ENCODE results near the gene SEC23B. TPM values are rescaled to one million over a fixed set of nuclear protein-coding genes. Genes with fewer than 3 reads are reported as not detected.
"Not testable (repeated sequence)": the region's sequence is repeated elsewhere in the genome, so short reads cannot be mapped to it uniquely, and the experiment has no call there.

Gene SEC23B
- total and polyA plus RNA-seq, 4 donors = 12.8 to 54.3 (median 34.8) TPM

DNA sequence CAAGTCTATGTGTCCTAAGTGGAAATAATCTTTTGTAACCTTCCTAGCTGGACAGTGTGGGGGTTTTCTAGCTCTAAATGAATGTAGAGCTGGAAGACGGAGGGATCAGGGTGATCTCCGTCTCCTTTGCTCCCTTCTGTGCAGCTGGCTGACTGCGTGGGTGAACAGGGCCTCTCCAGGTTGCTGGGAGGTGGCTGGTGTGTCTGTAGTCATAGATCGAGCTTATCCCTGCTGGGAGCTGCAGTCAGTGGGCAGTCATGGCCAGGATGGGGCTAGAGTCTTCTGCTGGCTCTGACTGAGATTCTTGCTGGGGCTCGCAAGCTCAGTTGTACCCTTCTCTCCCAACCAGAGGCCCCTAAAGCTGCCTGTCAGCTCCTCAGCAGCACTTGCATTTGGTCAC is 6.4 kb downstream of the SEC23B start:
- no peak overlapping the region for H3K9ac ChIP-seq (ENCODE audit: low read depth in 1 of 2, low read length in 2 of 2)
- no peak overlapping the region for H3K4me3 ChIP-seq (ENCODE audit: low read depth in 1 of 3, low read length in 3 of 3)
- WGBS = 94% methylated on average over 5 of the region's 5 CpGs
- peaks cover 2 to 46% (median 31%) of the 10 kb centered on the region in 4 donors for H3K36me3 ChIP-seq (ENCODE audit: control insufficient read depth in 4 of 4, insufficient read depth in 3 of 4, low read depth in 1 of 4, low read length in 3 of 4)
- DNase-seq (ENCODE audit: low spot score) = no peak
- no peaks in the 10 kb centered on the region for H3K9me3 ChIP-seq (ENCODE audit: control insufficient read depth in 4 of 4, low read length in 3 of 4)
- H3K27ac ChIP-seq (ENCODE audit: low read depth in 1 of 2, low read length in 2 of 2) = no peak overlapping the region
- peaks cover 0 to 11% (median 7%) of the 10 kb centered on the region in 4 donors for H3K4me1 ChIP-seq (ENCODE audit: control insufficient read depth in 4 of 4, insufficient read depth in 4 of 4, low read length in 3 of 4)
- H3K27me3 ChIP-seq (ENCODE audit: control insufficient read depth in 4 of 4, insufficient read depth in 4 of 4, low read length in 3 of 4) = no peaks in the 10 kb centered on the region
- TF ChIP-seq RAD21 (IDR thresholded peaks at IDR 0.05) (no peak), TAF1 (conservative IDR thresholded peaks at IDR 0.05) (no peak), HNF4A (conservative IDR thresholded peaks at IDR 0.05) (no peak), ZBTB33 (IDR thresholded peaks at IDR 0.05) (no peak), GABPA (IDR thresholded peaks at IDR 0.05 in 1 of 2, conservative IDR thresholded peaks at IDR 0.05 in 1 of 2) (no peak), EGR1 (IDR thresholded peaks at IDR 0.05; ENCODE audit: low read depth in 2 of 2) (no peak), HNF4G (IDR thresholded peaks at IDR 0.05) (no peak), MAX (IDR thresholded peaks at IDR 0.05) (no peak), REST (IDR thresholded peaks at IDR 0.05) (no peak), JUND (IDR thresholded peaks at IDR 0.05) (no peak), ATF3 (IDR thresholded peaks at IDR 0.05) (no peak), RXRA (IDR thresholded peaks at IDR 0.05) (no peak), FOXA2 (IDR thresholded peaks at IDR 0.05) (no peak), YY1 (IDR thresholded peaks at IDR 0.05) (no peak), SP1 (IDR thresholded peaks at IDR 0.05) (no peak)

- no peaks in the 10 kb centered on the region for H3K9me3 ChIP-seq (ENCODE audit: control insufficient read depth in 4 of 4, low read length in 3 of 4)
- H3K4me3 ChIP-seq (ENCODE audit: low read depth in 1 of 3, low read length in 3 of 3) = no peak overlapping the region
- no peak for DNase-seq (ENCODE audit: low spot score)
- peaks cover 6 to 43% (median 27%) of the 10 kb centered on the region in 4 donors for H3K36me3 ChIP-seq (ENCODE audit: control insufficient read depth in 4 of 4, insufficient read depth in 3 of 4, low read depth in 1 of 4, low read length in 3 of 4)
- H3K4me1 ChIP-seq (ENCODE audit: control insufficient read depth in 4 of 4, insufficient read depth in 4 of 4, low read length in 3 of 4) = peaks cover 0 to 4% (median 3%) of the 10 kb centered on the region in 4 donors
- no peaks in the 10 kb centered on the region for H3K27me3 ChIP-seq (ENCODE audit: control insufficient read depth in 4 of 4, insufficient read depth in 4 of 4, low read length in 3 of 4)
- H3K27ac ChIP-seq (ENCODE audit: low read depth in 1 of 2, low read length in 2 of 2) = no peak overlapping the region
- H3K9ac ChIP-seq (ENCODE audit: low read depth in 1 of 2, low read length in 2 of 2) = no peak overlapping the region
- TF ChIP-seq MAX (IDR thresholded peaks at IDR 0.05) (no peak), HNF4A (conservative IDR thresholded peaks at IDR 0.05) (no peak), NR2F2 (IDR thresholded peaks at IDR 0.05) (no peak)
These were observed 8.2 kb downstream of the SEC23B start for GRCh38 chr20:18515973-18516372.

- 96% methylated on average over 9 of the region's 9 CpGs for WGBS
- DNase-seq (ENCODE audit: low spot score) = not testable (repeated sequence)
These were observed 14.3 kb downstream of the SEC23B start for GRCh38 chr20:18522066-18522465.

More at GRCh38 chr20:18522066-18522465, 14.3 kb downstream of the SEC23B start:
- H3K9me3 ChIP-seq (ENCODE audit: control insufficient read depth in 4 of 4, low read length in 3 of 4); H3K4me1 ChIP-seq (ENCODE audit: control insufficient read depth in 4 of 4, insufficient read depth in 4 of 4, low read length in 3 of 4); H3K27me3 ChIP-seq (ENCODE audit: control insufficient read depth in 4 of 4, insufficient read depth in 4 of 4, low read length in 3 of 4); H3K4me3 ChIP-seq (ENCODE audit: low read depth in 1 of 3, low read length in 3 of 3); H3K27ac ChIP-seq (ENCODE audit: low read depth in 1 of 2, low read length in 2 of 2); H3K9ac ChIP-seq (ENCODE audit: low read depth in 1 of 2, low read length in 2 of 2): not testable (repeated sequence)
- H3K36me3 ChIP-seq (ENCODE audit: control insufficient read depth in 4 of 4, insufficient read depth in 3 of 4, low read depth in 1 of 4, low read length in 3 of 4) = peaks cover 14 to 42% (median 28%) of the 10 kb centered on the region in 4 donors
